GM11168 (cell line): ENCODE results near the gene MVK.

ENCODE experiments used
- in situ Hi-C: fragments of 300-500 bp; cut with MboI; formaldehyde crosslinking; loops from one replicate; pipeline ENCODE4 v1.12.0; 2022; ENCODE audit warnings: low sequenced_read_pairs; ENCODE audit not compliant: unreplicated experiment

The MVK gene

GRCh38 chr12:109605016-109605415 is 31.4 kb downstream of the MVK start:
- in situ Hi-C loops, result loop anchor here (5.0 to 10.0 kb wide), 2 partner anchors 82 to 170 kb away; no protein-coding TSS in a partner anchor

GRCh38 chr12:109605599-109606228 is 32.1 kb downstream of the MVK start:
- in situ Hi-C loops, result loop anchor here (5.0 to 10.0 kb wide), 2 partner anchors 82 to 169 kb away; no protein-coding TSS in a partner anchor

GRCh38 chr12:109606320-109607028 is 32.9 kb downstream of the MVK start:
- in situ Hi-C loops, result loop anchor here (5.0 to 10.0 kb wide), 2 partner anchors 81 to 168 kb away; no protein-coding TSS in a partner anchor

GRCh38 chr12:109607618-109608017 is 34.0 kb downstream of the MVK start:
- in situ Hi-C loops, result loop anchor here (5.0 to 10.0 kb wide), 2 partner anchors 80 to 167 kb away; no protein-coding TSS in a partner anchor

- in situ Hi-C loops, result loop anchor here (5.0 to 10.0 kb wide), 2 partner anchors 79 to 167 kb away; no protein-coding TSS in a partner anchor
These were observed 34.7 kb downstream of the MVK start for GRCh38 chr12:109608270-109608669.

- in situ Hi-C loops, result loop anchor here (5.0 to 10.0 kb wide), 2 partner anchors 79 to 166 kb away; no protein-coding TSS in a partner anchor
These were observed 35.2 kb downstream of the MVK start for GRCh38 chr12:109608793-109609192.

GRCh38 chr12:109609342-109609741 is 35.7 kb downstream of the MVK start:
- in situ Hi-C loops, result loop anchor here (5.0 to 10.0 kb wide), 2 partner anchors 78 to 165 kb away; no protein-coding TSS in a partner anchor

- in situ Hi-C loops, result no loop called here
These were observed 36.9 kb downstream of the MVK start for GRCh38 chr12:109610523-109610922.

- in situ Hi-C loops, result no loop called here
These were observed 37.6 kb downstream of the MVK start for GRCh38 chr12:109611223-109611622.

GRCh38 chr12:109612003-109612402 is 38.4 kb downstream of the MVK start:
- in situ Hi-C loops, result no loop called here

- in situ Hi-C loops, result no loop called here
These were observed 39.4 kb downstream of the MVK start for GRCh38 chr12:109612975-109613502.

GRCh38 chr12:109613649-109614455 is 40.3 kb downstream of the MVK start:
- in situ Hi-C loops, result no loop called here

- in situ Hi-C loops, result no loop called here
These were observed 42.1 kb downstream of the MVK start for GRCh38 chr12:109615556-109616229.

- in situ Hi-C loops, result no loop called here
These were observed 43.9 kb downstream of the MVK start for GRCh38 chr12:109617491-109617890.

- in situ Hi-C loops, result no loop called here
These were observed 44.5 kb downstream of the MVK start for GRCh38 chr12:109618082-109618481.

GRCh38 chr12:109619002-109619604 is 45.5 kb downstream of the MVK start:
- in situ Hi-C loops, result no loop called here

GRCh38 chr12:109621211-109621694 is 47.7 kb downstream of the MVK start:
- in situ Hi-C loops, result no loop called here

GRCh38 chr12:109621901-109622364 is 48.3 kb downstream of the MVK start:
- in situ Hi-C loops, result no loop called here

GRCh38 chr12:109624467-109624866 is 50.9 kb downstream of the MVK start:
- in situ Hi-C loops, result no loop called here
